Glutamatergic neuron (in vitro differentiated cells): ENCODE data around the gene JPH2. TPM values are rescaled to one million over a fixed set of nuclear protein-coding genes. Genes with fewer than 3 reads are reported as not detected.
A peak's percentile ranks its signal among the peaks of the same experiment; 100 is the strongest.

Source experiments
- DNase-seq: peaks from one replicate; pipeline ENCODE4 v3.0.0; 2022
- H3K27ac Mint-ChIP-seq: one replicate; pipeline ENCODE4 v1.8.0; 2020; ENCODE audit warnings: mild to moderate bottlenecking, mixed read lengths, inconsistent platforms; ENCODE audit not compliant: unreplicated experiment
- H3K27me3 Mint-ChIP-seq: one replicate; pipeline ENCODE4 v1.8.0; 2020; ENCODE audit warnings: mild to moderate bottlenecking, moderate library complexity, mixed read lengths, inconsistent platforms; ENCODE audit not compliant: unreplicated experiment
- H3K36me3 Mint-ChIP-seq: one replicate; pipeline ENCODE4 v1.8.0; 2020; ENCODE audit warnings: mild to moderate bottlenecking, mixed read lengths, inconsistent platforms; ENCODE audit not compliant: unreplicated experiment
- H3K4me1 Mint-ChIP-seq: one replicate; pipeline ENCODE4 v1.8.0; 2020; ENCODE audit warnings: mild to moderate bottlenecking, low read depth, mixed read lengths, inconsistent platforms; ENCODE audit not compliant: unreplicated experiment
- H3K4me3 Mint-ChIP-seq: one replicate; pipeline ENCODE4 v1.8.0; 2020; ENCODE audit warnings: mild to moderate bottlenecking, mixed read lengths, inconsistent platforms; ENCODE audit not compliant: unreplicated experiment
- H3K9me3 Mint-ChIP-seq: one replicate; pipeline ENCODE4 v1.8.0; 2020; ENCODE audit warnings: mild to moderate bottlenecking, moderate library complexity, mixed read lengths, inconsistent platforms; ENCODE audit not compliant: unreplicated experiment
- CTCF ChIP-seq: fragments of 200-600 bp; sonication (generic); IDR thresholded peaks from one replicate; pipeline ENCODE4 v1.5.0; 2021; ENCODE audit not compliant: partially characterized antibody, unreplicated experiment
- total RNA-seq: library from RNA; stranded (reverse); fragmentation: NEBNext Ultra II Directional; extraction: Animal tissue kit (Norgen Biotek cat#: 25700); gene quantifications from one replicate; pipeline ENCODE4 v1.2.1, GENCODE V29; 2021; ENCODE audit not compliant: unreplicated experiment

The JPH2 gene
- total RNA-seq, 1 donor from 2014 or later = 0.07 TPM

GRCh38 chr20:44218446-44218845 is 31.5 kb upstream of the JPH2 start:
- Mint-ChIP-seq H3K4me3 (no peak overlapping the region), H3K27me3 (no peaks in the 10 kb centered on the region), H3K36me3 (no peaks in the 10 kb centered on the region), H3K27ac (no peak overlapping the region), H3K4me1 (peaks cover 7% of the 10 kb centered on the region), H3K9me3 (peaks cover 2% of the 10 kb centered on the region)
- TF ChIP-seq CTCF = no peak
- DNase-seq = no peak

GRCh38 chr20:44217342-44218092 is 30.5 kb upstream of the JPH2 start:
- Mint-ChIP-seq H3K27ac (no peak overlapping the region), H3K27me3 (no peaks in the 10 kb centered on the region), H3K4me1 (peaks cover 7% of the 10 kb centered on the region), H3K9me3 (peaks cover 2% of the 10 kb centered on the region), H3K4me3 (no peak overlapping the region), H3K36me3 (no peaks in the 10 kb centered on the region)
- peak; percentile 81 for DNase-seq
- peak; percentile 83 for TF ChIP-seq CTCF

GRCh38 chr20:44215125-44215524 is 28.1 kb upstream of the JPH2 start:
- H3K4me3 Mint-ChIP-seq = peak overlapping the region; percentile 6
- H3K9me3 Mint-ChIP-seq = peaks cover 6% of the 10 kb centered on the region
- peak; percentile 80 for DNase-seq
- peak; percentile 67 for TF ChIP-seq CTCF
- peaks cover 16% of the 10 kb centered on the region for H3K4me1 Mint-ChIP-seq
- no peaks in the 10 kb centered on the region for H3K36me3 Mint-ChIP-seq
- H3K27me3 Mint-ChIP-seq = peaks cover 6% of the 10 kb centered on the region
- peak overlapping the region; percentile 8 for H3K27ac Mint-ChIP-seq

GRCh38 chr20:44212792-44213191 is 25.8 kb upstream of the JPH2 start:
- no peak overlapping the region for H3K27ac Mint-ChIP-seq
- TF ChIP-seq CTCF = no peak
- H3K4me1 Mint-ChIP-seq = peaks cover 28% of the 10 kb centered on the region
- no peak for DNase-seq
- no peak overlapping the region for H3K4me3 Mint-ChIP-seq
- peaks cover 10% of the 10 kb centered on the region for H3K27me3 Mint-ChIP-seq
- H3K36me3 Mint-ChIP-seq = no peaks in the 10 kb centered on the region
- H3K9me3 Mint-ChIP-seq = peaks cover 9% of the 10 kb centered on the region
